Measurements from ENCODE around the gene MS4A2.
"Not testable (repeated sequence)": the region's sequence is repeated elsewhere in the genome, so short reads cannot be mapped to it uniquely, and the experiment has no call there.

MS4A2 gene

GRCh38 chr11:60064111-60064510 is 24.4 kb upstream of the MS4A2 start:
- no peaks in the 10 kb centered on the region for H3K79me2 ChIP-seq (ENCODE audit: low read length)
- H2AFZ ChIP-seq (ENCODE audit: low read length): no peak overlapping the region
- no peaks in the 10 kb centered on the region for H3F3A ChIP-seq (ENCODE audit: insufficient read depth, low read length)
- H3K27me3 ChIP-seq (replicated peaks; ENCODE audit: insufficient read depth, low read length): no peaks in the 10 kb centered on the region
- TF ChIP-seq EZH2 (optimal IDR thresholded peaks at IDR 0.05; ENCODE audit: low read depth, low read length) (no peak), EZH2phosphoT487 (IDR thresholded peaks at IDR 0.05; ENCODE audit: low read length) (no peak)
- TF ChIP-seq, protein P1, sequence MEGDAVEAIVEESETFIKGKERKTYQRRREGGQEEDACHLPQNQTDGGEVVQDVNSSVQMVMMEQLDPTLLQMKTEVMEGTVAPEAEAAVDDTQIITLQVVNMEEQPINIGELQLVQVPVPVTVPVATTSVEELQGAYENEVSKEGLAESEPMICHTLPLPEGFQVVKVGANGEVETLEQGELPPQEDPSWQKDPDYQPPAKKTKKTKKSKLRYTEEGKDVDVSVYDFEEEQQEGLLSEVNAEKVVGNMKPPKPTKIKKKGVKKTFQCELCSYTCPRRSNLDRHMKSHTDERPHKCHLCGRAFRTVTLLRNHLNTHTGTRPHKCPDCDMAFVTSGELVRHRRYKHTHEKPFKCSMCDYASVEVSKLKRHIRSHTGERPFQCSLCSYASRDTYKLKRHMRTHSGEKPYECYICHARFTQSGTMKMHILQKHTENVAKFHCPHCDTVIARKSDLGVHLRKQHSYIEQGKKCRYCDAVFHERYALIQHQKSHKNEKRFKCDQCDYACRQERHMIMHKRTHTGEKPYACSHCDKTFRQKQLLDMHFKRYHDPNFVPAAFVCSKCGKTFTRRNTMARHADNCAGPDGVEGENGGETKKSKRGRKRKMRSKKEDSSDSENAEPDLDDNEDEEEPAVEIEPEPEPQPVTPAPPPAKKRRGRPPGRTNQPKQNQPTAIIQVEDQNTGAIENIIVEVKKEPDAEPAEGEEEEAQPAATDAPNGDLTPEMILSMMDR (IDR thresholded peaks at IDR 0.05; ENCODE audit: low read length): no peak
- H3K9me3 ChIP-seq (replicated peaks; ENCODE audit: insufficient read depth, low read length): no peaks in the 10 kb centered on the region
- H4K20me1 ChIP-seq (ENCODE audit: insufficient read depth, low read length): no peaks in the 10 kb centered on the region
- H3K27ac ChIP-seq (ENCODE audit: low read length): no peak overlapping the region
- H3K9ac ChIP-seq (ENCODE audit: low read length): no peak overlapping the region
- H3K4me3 ChIP-seq (ENCODE audit: low read length): no peak overlapping the region
- H3K36me3 ChIP-seq (replicated peaks; ENCODE audit: insufficient read depth, low read length): no peaks in the 10 kb centered on the region
- H3K4me2 ChIP-seq (ENCODE audit: low read depth, low read length): no peak overlapping the region
- no peaks in the 10 kb centered on the region for H3K9me2 ChIP-seq (replicated peaks; ENCODE audit: insufficient read depth, low read length)
- no peaks in the 10 kb centered on the region for H3K4me1 ChIP-seq (ENCODE audit: low read length)
- DNase-seq: no peak

- H3K27ac ChIP-seq (ENCODE audit: low read length): no peak overlapping the region
- no peak for DNase-seq
- H3K79me2 ChIP-seq (ENCODE audit: low read length): no peaks in the 10 kb centered on the region
- H3K4me1 ChIP-seq (ENCODE audit: low read length): no peaks in the 10 kb centered on the region
- TF ChIP-seq, protein P1 (IDR thresholded peaks at IDR 0.05; ENCODE audit: low read length): no peak
- TF ChIP-seq EZH2 (optimal IDR thresholded peaks at IDR 0.05; ENCODE audit: low read depth, low read length) (no peak), EZH2phosphoT487 (IDR thresholded peaks at IDR 0.05; ENCODE audit: low read length) (no peak)
- H4K20me1 ChIP-seq (ENCODE audit: insufficient read depth, low read length): no peaks in the 10 kb centered on the region
- H3K9me3 ChIP-seq (replicated peaks; ENCODE audit: insufficient read depth, low read length): no peaks in the 10 kb centered on the region
- no peak overlapping the region for H3K9ac ChIP-seq (ENCODE audit: low read length)
- H3F3A ChIP-seq (ENCODE audit: insufficient read depth, low read length): no peaks in the 10 kb centered on the region
- H3K27me3 ChIP-seq (replicated peaks; ENCODE audit: insufficient read depth, low read length): no peaks in the 10 kb centered on the region
- H3K4me3 ChIP-seq (ENCODE audit: low read length): no peak overlapping the region
- H3K4me2 ChIP-seq (ENCODE audit: low read depth, low read length): no peak overlapping the region
- no peaks in the 10 kb centered on the region for H3K9me2 ChIP-seq (replicated peaks; ENCODE audit: insufficient read depth, low read length)
- H3K36me3 ChIP-seq (replicated peaks; ENCODE audit: insufficient read depth, low read length): no peaks in the 10 kb centered on the region
- H2AFZ ChIP-seq (ENCODE audit: low read length): no peak overlapping the region
These were observed 22.7 kb upstream of the MS4A2 start for GRCh38 chr11:60065801-60066200.

GRCh38 chr11:60069450-60069849 is 19.0 kb upstream of the MS4A2 start:
- no peak overlapping the region for H3K9ac ChIP-seq (ENCODE audit: low read length)
- no peaks in the 10 kb centered on the region for H3K9me2 ChIP-seq (replicated peaks; ENCODE audit: insufficient read depth, low read length)
- H3F3A ChIP-seq (ENCODE audit: insufficient read depth, low read length): no peaks in the 10 kb centered on the region
- H3K4me3 ChIP-seq (ENCODE audit: low read length): no peak overlapping the region
- no peak overlapping the region for H2AFZ ChIP-seq (ENCODE audit: low read length)
- no peaks in the 10 kb centered on the region for H3K4me1 ChIP-seq (ENCODE audit: low read length)
- H3K27me3 ChIP-seq (replicated peaks; ENCODE audit: insufficient read depth, low read length): no peaks in the 10 kb centered on the region
- H3K4me2 ChIP-seq (ENCODE audit: low read depth, low read length): no peak overlapping the region
- no peaks in the 10 kb centered on the region for H3K36me3 ChIP-seq (replicated peaks; ENCODE audit: insufficient read depth, low read length)
- H3K27ac ChIP-seq (ENCODE audit: low read length): no peak overlapping the region
- H3K79me2 ChIP-seq (ENCODE audit: low read length): no peaks in the 10 kb centered on the region
- no peak for TF ChIP-seq EZH2 (optimal IDR thresholded peaks at IDR 0.05; ENCODE audit: low read depth, low read length)
- no peak for TF ChIP-seq EZH2phosphoT487 (IDR thresholded peaks at IDR 0.05; ENCODE audit: low read length)
- TF ChIP-seq, protein P1 (IDR thresholded peaks at IDR 0.05; ENCODE audit: low read length): no peak
- no peaks in the 10 kb centered on the region for H4K20me1 ChIP-seq (ENCODE audit: insufficient read depth, low read length)
- DNase-seq: no peak
- no peaks in the 10 kb centered on the region for H3K9me3 ChIP-seq (replicated peaks; ENCODE audit: insufficient read depth, low read length)

GRCh38 chr11:60071644-60072043 is 16.8 kb upstream of the MS4A2 start:
- H3K9me2 ChIP-seq (replicated peaks; ENCODE audit: insufficient read depth, low read length); H3K9ac ChIP-seq (ENCODE audit: low read length); H3K27me3 ChIP-seq (replicated peaks; ENCODE audit: insufficient read depth, low read length); H3K4me2 ChIP-seq (ENCODE audit: low read depth, low read length); H3K4me1 ChIP-seq (ENCODE audit: low read length); H4K20me1 ChIP-seq (ENCODE audit: insufficient read depth, low read length); H3F3A ChIP-seq (ENCODE audit: insufficient read depth, low read length); H3K4me3 ChIP-seq (ENCODE audit: low read length); DNase-seq; H3K9me3 ChIP-seq (replicated peaks; ENCODE audit: insufficient read depth, low read length); H3K79me2 ChIP-seq (ENCODE audit: low read length); H2AFZ ChIP-seq (ENCODE audit: low read length); H3K36me3 ChIP-seq (replicated peaks; ENCODE audit: insufficient read depth, low read length); H3K27ac ChIP-seq (ENCODE audit: low read length): not testable (repeated sequence)
